HepG2 (cell line): ENCODE results near the gene GATD1. TPM values are rescaled to one million over a fixed set of nuclear protein-coding genes. Genes with fewer than 3 reads are reported as not detected.
A peak's percentile ranks its signal among the peaks of the same experiment; 100 is the strongest.

ENCODE experiments used
- DPF2 ChIP-seq: sonication (generic); formaldehyde crosslinking; IDR thresholded peaks from 2 replicates; pipeline ENCODE4 v1.4.0; 2020; ENCODE audit warnings: mild to moderate bottlenecking, low read depth, missing genetic modification reagents, borderline replicate concordance
- DR1 ChIP-seq: sonication (generic); formaldehyde crosslinking; IDR thresholded peaks from 2 replicates; pipeline ENCODE4 v1.8.0; 2021; ENCODE audit warnings: mild to moderate bottlenecking, missing genetic modification reagents, inconsistent platforms
- HMG20A ChIP-seq: IDR thresholded peaks from 2 replicates; pipeline ENCODE4 v1.6.1; 2016; ENCODE audit warnings: borderline replicate concordance
- HNRNPLL ChIP-seq: fragments of 200-400 bp; formaldehyde crosslinking; IDR thresholded peaks from 2 replicates; pipeline ENCODE4 v1.6.1; 2017; ENCODE audit warnings: mild to moderate bottlenecking, low read depth, low read length; ENCODE audit not compliant: poor library complexity, severe bottlenecking
- LRRFIP1 ChIP-seq: sonication (generic); formaldehyde crosslinking; conservative IDR thresholded peaks from 2 replicates; pipeline ENCODE4 v1.4.0; 2020; ENCODE audit warnings: missing genetic modification reagents
- MYPOP ChIP-seq: sonication (generic); formaldehyde crosslinking; IDR thresholded peaks from 2 replicates; pipeline ENCODE4 v1.8.1; 2023; ENCODE audit warnings: mild to moderate bottlenecking, moderate library complexity, missing genetic modification reagents
- REPIN1 ChIP-seq: sonication (generic); formaldehyde crosslinking; IDR thresholded peaks from 2 replicates; pipeline ENCODE4 v1.8.0; 2022; ENCODE audit warnings: missing genetic modification reagents, low read depth, mild to moderate bottlenecking, borderline replicate concordance
- THAP8 ChIP-seq: sonication (generic); formaldehyde crosslinking; IDR thresholded peaks from 2 replicates; pipeline ENCODE4 v1.5.1; 2020; ENCODE audit warnings: missing genetic modification reagents, mild to moderate bottlenecking, borderline replicate concordance
- U2AF2 ChIP-seq: fragments of 200-400 bp; formaldehyde crosslinking; IDR thresholded peaks from 2 replicates; pipeline ENCODE4 v1.6.1; 2017; ENCODE audit warnings: low read depth, mild to moderate bottlenecking, low read length
- ZBTB8A ChIP-seq: sonication (generic); formaldehyde crosslinking; IDR thresholded peaks from 2 replicates; pipeline ENCODE4 v1.4.0; 2020; ENCODE audit warnings: mild to moderate bottlenecking, low read depth, missing genetic modification reagents, borderline replicate concordance
- ZNF251 ChIP-seq: sonication (generic); formaldehyde crosslinking; IDR thresholded peaks from 2 replicates; pipeline ENCODE4 v1.9.0; 2021; ENCODE audit warnings: mild to moderate bottlenecking, missing genetic modification reagents
- ZNF383 ChIP-seq: sonication (generic); formaldehyde crosslinking; IDR thresholded peaks from 2 replicates; pipeline ENCODE4 v1.4.0; 2020; ENCODE audit warnings: missing genetic modification reagents, mild to moderate bottlenecking, borderline replicate concordance
- ZNF430 ChIP-seq: sonication (generic); formaldehyde crosslinking; IDR thresholded peaks from 2 replicates; pipeline ENCODE4 v1.9.0; 2021; ENCODE audit warnings: mild to moderate bottlenecking, missing genetic modification reagents
- ZNF431 ChIP-seq: sonication (generic); formaldehyde crosslinking; IDR thresholded peaks from 2 replicates; pipeline ENCODE4 v1.9.0; 2022; ENCODE audit warnings: missing genetic modification reagents, low read depth, mild to moderate bottlenecking, borderline replicate concordance
- ZNF574 ChIP-seq: sonication (generic); formaldehyde crosslinking; IDR thresholded peaks from 2 replicates; pipeline ENCODE4 v1.4.0; 2020; ENCODE audit warnings: missing genetic modification reagents
- ZNF615 ChIP-seq: sonication (generic); formaldehyde crosslinking; IDR thresholded peaks from 2 replicates; pipeline ENCODE4 v1.5.0; 2020; ENCODE audit warnings: mild to moderate bottlenecking, missing genetic modification reagents, borderline replicate concordance
- ZNF619 ChIP-seq: sonication (generic); formaldehyde crosslinking; IDR thresholded peaks from 2 replicates; pipeline ENCODE4 v1.4.0; 2020; ENCODE audit warnings: mild to moderate bottlenecking, missing genetic modification reagents
- ZNF713 ChIP-seq: sonication (generic); formaldehyde crosslinking; IDR thresholded peaks from 2 replicates; pipeline ENCODE4 v1.4.0; 2020; ENCODE audit warnings: mild to moderate bottlenecking, missing genetic modification reagents
- ZNF766 ChIP-seq: sonication (generic); formaldehyde crosslinking; IDR thresholded peaks from 2 replicates; pipeline ENCODE4 v1.5.0; 2020; ENCODE audit warnings: missing genetic modification reagents, borderline replicate concordance
- ZNF790 ChIP-seq: sonication (generic); formaldehyde crosslinking; IDR thresholded peaks from 2 replicates; pipeline ENCODE4 v1.8.0; 2022; ENCODE audit warnings: missing genetic modification reagents, mild to moderate bottlenecking, borderline replicate concordance
- polyA plus RNA-seq, 8 experiments: library from polyadenylated mRNA; depleted of rRNA in 3 of 8; stranded (reverse) in 7 of 8; unstranded in 1 of 8; fragments of >200 nt; fragmentation: Illumina TruSeq in 4 of 8; extraction: Trizol in 4 of 8; gene quantifications; 2 replicates each; pipeline versions ENCODE4 v1.2.1 to v1.2.3, GENCODE V29; 2011 to 2016; ENCODE audit warnings: low read depth in 4 of 8, missing spikeins in 1 of 8, mixed read lengths in 1 of 8; ENCODE audit not compliant: insufficient read depth in 1 of 8
- total RNA-seq, 5 experiments: library from RNA; depleted of rRNA; stranded (reverse); fragments of >200 nt; fragmentation: Illumina TruSeq; extraction: Trizol; gene quantifications; 2 replicates each; pipeline ENCODE4 v1.2.3, GENCODE V29; 2016; ENCODE audit warnings: low read depth in 1 of 5

Gene GATD1
- total and polyA plus RNA-seq, 2 of the 13 experiments (the other 11 are each of a cell fraction or from before 2014, with no cell fraction given) = 31.3 to 60.5 TPM

DNA sequence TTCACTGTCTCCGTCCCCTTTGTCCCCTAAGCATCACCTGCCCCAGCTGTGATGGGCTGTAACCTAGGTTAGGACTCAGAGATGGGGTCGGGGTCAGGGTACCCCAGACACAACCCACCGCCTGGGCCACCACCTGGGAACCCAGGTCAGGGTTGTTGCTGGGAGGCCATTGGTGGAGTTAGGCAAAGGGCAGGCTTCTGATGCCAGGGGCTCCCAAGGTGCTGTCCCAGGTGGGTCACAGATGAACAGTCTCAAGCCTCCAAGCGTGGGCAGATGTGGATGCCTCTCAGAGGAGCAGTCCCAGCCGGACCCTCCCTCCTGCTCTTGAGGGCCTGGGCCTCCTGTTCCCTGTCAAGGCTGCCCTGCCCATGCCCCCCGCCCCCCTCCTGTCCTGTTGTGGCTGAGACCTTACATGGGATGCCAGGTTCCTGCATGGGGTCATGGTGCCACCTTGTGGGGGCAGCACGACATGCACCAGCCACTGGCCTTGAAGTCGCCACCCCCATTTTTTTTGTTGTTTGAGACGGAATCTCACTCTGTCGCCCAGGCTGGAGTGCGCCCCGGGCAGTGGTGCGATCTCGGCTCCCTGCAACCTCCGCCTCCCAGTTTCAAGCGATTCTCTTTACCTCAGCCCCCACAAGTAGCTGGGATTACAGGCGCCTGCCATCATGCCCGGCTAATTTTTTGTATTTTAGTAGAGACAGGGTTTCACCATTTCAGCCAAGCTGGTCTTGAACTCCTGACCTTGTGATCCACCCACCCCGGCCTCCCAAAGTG, 12.1 kb downstream of the GATD1 start (continued):
- TF ChIP-seq ZNF430 (CRISPR knock-in tag) (no peak), DR1 (CRISPR knock-in tag) (no peak), ZNF615 (CRISPR knock-in tag) (no peak), DPF2 (CRISPR knock-in tag) (no peak), ZNF766 (no peak), THAP8 (CRISPR knock-in tag) (no peak), ZNF574 (CRISPR knock-in tag) (0 out of 2 replicates have a peak, but pooled peaks have one; percentile 24), ZNF713 (CRISPR knock-in tag) (no peak), LRRFIP1 (no peak), ZBTB8A (CRISPR knock-in tag) (no peak), HNRNPLL (peak; percentile 13), ZNF431 (no peak), ZNF251 (no peak), U2AF2 (no peak), HMG20A (CRISPR knock-in tag) (no peak), MYPOP (no peak), ZNF790 (no peak), REPIN1 (no peak), ZNF383 (CRISPR knock-in tag) (no peak), ZNF619 (CRISPR knock-in tag) (no peak)
